GM21367 (cell line): Measurements from ENCODE around the gene DNAJB4.
"Not testable (repeated sequence)": the region's sequence is repeated elsewhere in the genome, so short reads cannot be mapped to it uniquely, and the experiment has no call there.

ENCODE experiments used
- ATAC-seq: cut with Tn5 transposase; IDR thresholded peaks from one replicate; pipeline ENCODE4 v1.9.1; 2021; ENCODE audit not compliant: unreplicated experiment

DNAJB4 gene

GRCh38 chr1:78004719-78005447, at the start of gene DNAJB4:
Gene DNAJB4 (plus strand): TSS chr1:78004939. CDS start chr1:78005111, 172 bp downstream.
- peak; percentile 98 for ATAC-seq

GRCh38 chr1:77955709-77956108, 49.0 kb upstream of the DNAJB4 start:
- ATAC-seq, result no peak

- no peak for ATAC-seq
These were observed 48.3 kb upstream of the DNAJB4 start for GRCh38 chr1:77956464-77956863.

GRCh38 chr1:77958391-77958790, 46.3 kb upstream of the DNAJB4 start:
- no peak for ATAC-seq

- ATAC-seq, result no peak
These were observed 45.9 kb upstream of the DNAJB4 start for GRCh38 chr1:77958850-77959249.

- ATAC-seq, result no peak
These were observed 43.3 kb upstream of the DNAJB4 start for GRCh38 chr1:77961392-77961791.

GRCh38 chr1:77966291-77966690, 38.4 kb upstream of the DNAJB4 start:
- no peak for ATAC-seq

GRCh38 chr1:77970192-77970591, 34.5 kb upstream of the DNAJB4 start:
- no peak for ATAC-seq

- ATAC-seq, result no peak
These were observed 32.7 kb upstream of the DNAJB4 start for GRCh38 chr1:77972080-77972479.

GRCh38 chr1:77975386-77975785, 29.4 kb upstream of the DNAJB4 start:
- no peak for ATAC-seq

GRCh38 chr1:77975907-77976306, 28.8 kb upstream of the DNAJB4 start:
- no peak for ATAC-seq

GRCh38 chr1:77976433-77977076, 28.2 kb upstream of the DNAJB4 start:
- no peak for ATAC-seq

GRCh38 chr1:77977989-77978292, 26.8 kb upstream of the DNAJB4 start:
- ATAC-seq, result no peak

- peak; percentile 67 for ATAC-seq
These were observed 26.3 kb upstream of the DNAJB4 start for GRCh38 chr1:77978293-77978968.

GRCh38 chr1:77978969-77979876, 25.5 kb upstream of the DNAJB4 start, which contains the start of gene FUBP1:
Gene FUBP1 (minus strand): TSS chr1:77979072. CDS start chr1:77979004, 68 bp downstream.
- peak; percentile 71 for ATAC-seq

GRCh38 chr1:77983352-77983996, 21.3 kb upstream of the DNAJB4 start:
- ATAC-seq, result not testable (repeated sequence)

- no peak for ATAC-seq
These were observed 20.8 kb upstream of the DNAJB4 start for GRCh38 chr1:77983997-77984355.

- ATAC-seq, result no peak
These were observed 20.1 kb upstream of the DNAJB4 start for GRCh38 chr1:77984629-77985028.

GRCh38 chr1:77986810-77987209, 17.9 kb upstream of the DNAJB4 start:
- no peak for ATAC-seq

- no peak for ATAC-seq
These were observed 16.8 kb upstream of the DNAJB4 start for GRCh38 chr1:77987919-77988318.

- no peak for ATAC-seq
These were observed 15.0 kb upstream of the DNAJB4 start for GRCh38 chr1:77989744-77990143.
